HFFc6 (cell line): Measurements from ENCODE around the gene LDAF1. TPM values are rescaled to one million over a fixed set of nuclear protein-coding genes. Genes with fewer than 3 reads are reported as not detected.

Experiments
- DNase-seq: peaks from one replicate; pipeline ENCODE4 v3.0.0-alpha.2; 2018
- H3K27ac Mint-ChIP-seq: 2 replicates; pipeline ENCODE4 v1.8.0; 2020; ENCODE audit warnings: mild to moderate bottlenecking, mixed read lengths
- H3K27me3 Mint-ChIP-seq: 2 replicates; pipeline ENCODE4 v1.8.0; 2021; ENCODE audit warnings: mild to moderate bottlenecking, moderate library complexity, mixed read lengths; ENCODE audit not compliant: insufficient read depth
- H3K36me3 Mint-ChIP-seq: 2 replicates; pipeline ENCODE4 v1.8.0; 2021; ENCODE audit warnings: low read depth, mixed read lengths
- H3K4me1 Mint-ChIP-seq: 2 replicates; pipeline ENCODE4 v1.8.0; 2020; ENCODE audit warnings: low read depth, mixed read lengths
- H3K4me3 Mint-ChIP-seq: 2 replicates; pipeline ENCODE4 v1.8.0; 2020; ENCODE audit warnings: mild to moderate bottlenecking, moderate library complexity, mixed read lengths
- H3K9me3 Mint-ChIP-seq: 2 replicates; pipeline ENCODE4 v1.8.0; 2020; ENCODE audit warnings: mild to moderate bottlenecking, mixed read lengths
- total RNA-seq, 6 experiments: library from RNA; stranded (reverse); fragmentation: NEBNext Ultra II Directional; extraction: Animal tissue kit (Norgen Biotek cat#: 25700); gene quantifications; 2 replicates in 1 of 6; 3 replicates in 5 of 6; pipeline ENCODE4 v1.2.3, GENCODE V29; 2021
- TF ChIP-seq, protein P1 (sequence below): fragments of 200-600 bp; sonication (generic); IDR thresholded peaks from 2 replicates; pipeline ENCODE4 v1.5.0; 2021; ENCODE audit warnings: antibody characterized with exemption, mild to moderate bottlenecking

Gene LDAF1
- total RNA-seq, 6 experiments from 2014 or later = 16.0 to 22.1 (median 18.6) TPM

GRCh38 chr16:21228361-21228872 lies 69.9 kb downstream of the LDAF1 start:
- Mint-ChIP-seq H3K4me1 (no peaks in the 10 kb centered on the region), H3K36me3 (no peaks in the 10 kb centered on the region), H3K9me3 (no peaks in the 10 kb centered on the region), H3K27ac (no peak overlapping the region), H3K27me3 (peaks cover 55% of the 10 kb centered on the region), H3K4me3 (no peak overlapping the region)
- DNase-seq = no peak
- TF ChIP-seq, protein P1, sequence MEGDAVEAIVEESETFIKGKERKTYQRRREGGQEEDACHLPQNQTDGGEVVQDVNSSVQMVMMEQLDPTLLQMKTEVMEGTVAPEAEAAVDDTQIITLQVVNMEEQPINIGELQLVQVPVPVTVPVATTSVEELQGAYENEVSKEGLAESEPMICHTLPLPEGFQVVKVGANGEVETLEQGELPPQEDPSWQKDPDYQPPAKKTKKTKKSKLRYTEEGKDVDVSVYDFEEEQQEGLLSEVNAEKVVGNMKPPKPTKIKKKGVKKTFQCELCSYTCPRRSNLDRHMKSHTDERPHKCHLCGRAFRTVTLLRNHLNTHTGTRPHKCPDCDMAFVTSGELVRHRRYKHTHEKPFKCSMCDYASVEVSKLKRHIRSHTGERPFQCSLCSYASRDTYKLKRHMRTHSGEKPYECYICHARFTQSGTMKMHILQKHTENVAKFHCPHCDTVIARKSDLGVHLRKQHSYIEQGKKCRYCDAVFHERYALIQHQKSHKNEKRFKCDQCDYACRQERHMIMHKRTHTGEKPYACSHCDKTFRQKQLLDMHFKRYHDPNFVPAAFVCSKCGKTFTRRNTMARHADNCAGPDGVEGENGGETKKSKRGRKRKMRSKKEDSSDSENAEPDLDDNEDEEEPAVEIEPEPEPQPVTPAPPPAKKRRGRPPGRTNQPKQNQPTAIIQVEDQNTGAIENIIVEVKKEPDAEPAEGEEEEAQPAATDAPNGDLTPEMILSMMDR = no peak

Other genes with a start within 250 kb of the LDAF1 start
- not detected for gene DNAH3, start 7.8 kb upstream of the LDAF1 start, total RNA-seq
- gene ZP2, start 52.9 kb downstream of the LDAF1 start, total RNA-seq = not detected
- not detected for gene ANKS4B, start 75.0 kb downstream of the LDAF1 start, total RNA-seq
- not detected for gene CRYM, start 119.6 kb downstream of the LDAF1 start, total RNA-seq